ENCODE results near the gene MAML3. TPM values are rescaled to one million over a fixed set of nuclear protein-coding genes. Genes with fewer than 3 reads are reported as not detected.

Gene MAML3
- total RNA-seq, 2 experiments from 2014 or later = 2.5 to 2.9 TPM

GRCh38 chr4:140085062-140085622, 68.8 kb downstream of the MAML3 start:
- ChIA-PET CTCF (no interaction called here), POLR2A (no interaction called here)
- H3K36me3 Mint-ChIP-seq (ENCODE audit: low read depth) = no peaks in the 10 kb centered on the region
- no peak overlapping the region for H3K27ac ChIP-seq (ENCODE audit: low read depth in 1 of 2, low read length in 2 of 2)
- H3K27me3 ChIP-seq (ENCODE audit: control insufficient read depth in 1 of 2, insufficient read depth in 2 of 2, low read length in 2 of 2) = no peaks in the 10 kb centered on the region
- DNase-seq = no peak
- no peak overlapping the region for H3K27ac Mint-ChIP-seq
- no peaks in the 10 kb centered on the region for H3K9me3 ChIP-seq (ENCODE audit: control insufficient read depth in 1 of 2, insufficient read depth in 1 of 2, low read length in 2 of 2)
- no peak overlapping the region for H3K4me3 Mint-ChIP-seq
- no peaks in the 10 kb centered on the region for H3K9me3 Mint-ChIP-seq
- H3K36me3 ChIP-seq (ENCODE audit: insufficient read depth, low read length) = no peaks in the 10 kb centered on the region
- H3K27me3 Mint-ChIP-seq = no peaks in the 10 kb centered on the region
- ATAC-seq (ENCODE audit: poor library complexity) = no peak
- H3K4me1 ChIP-seq (ENCODE audit: insufficient read depth, low read length) = no peaks in the 10 kb centered on the region
- TF ChIP-seq, protein P1, sequence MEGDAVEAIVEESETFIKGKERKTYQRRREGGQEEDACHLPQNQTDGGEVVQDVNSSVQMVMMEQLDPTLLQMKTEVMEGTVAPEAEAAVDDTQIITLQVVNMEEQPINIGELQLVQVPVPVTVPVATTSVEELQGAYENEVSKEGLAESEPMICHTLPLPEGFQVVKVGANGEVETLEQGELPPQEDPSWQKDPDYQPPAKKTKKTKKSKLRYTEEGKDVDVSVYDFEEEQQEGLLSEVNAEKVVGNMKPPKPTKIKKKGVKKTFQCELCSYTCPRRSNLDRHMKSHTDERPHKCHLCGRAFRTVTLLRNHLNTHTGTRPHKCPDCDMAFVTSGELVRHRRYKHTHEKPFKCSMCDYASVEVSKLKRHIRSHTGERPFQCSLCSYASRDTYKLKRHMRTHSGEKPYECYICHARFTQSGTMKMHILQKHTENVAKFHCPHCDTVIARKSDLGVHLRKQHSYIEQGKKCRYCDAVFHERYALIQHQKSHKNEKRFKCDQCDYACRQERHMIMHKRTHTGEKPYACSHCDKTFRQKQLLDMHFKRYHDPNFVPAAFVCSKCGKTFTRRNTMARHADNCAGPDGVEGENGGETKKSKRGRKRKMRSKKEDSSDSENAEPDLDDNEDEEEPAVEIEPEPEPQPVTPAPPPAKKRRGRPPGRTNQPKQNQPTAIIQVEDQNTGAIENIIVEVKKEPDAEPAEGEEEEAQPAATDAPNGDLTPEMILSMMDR (IDR thresholded peaks at IDR 0.05) = no peak
- no peak overlapping the region for H3K4me3 ChIP-seq (ENCODE audit: low read length)
- peaks cover 14% of the 10 kb centered on the region for H3K4me1 Mint-ChIP-seq (ENCODE audit: low read depth)
- intact Hi-C loops (cut with DNase I, micrococcal nuclease) = no loop called here

GRCh38 chr4:140084385-140084784, 69.6 kb downstream of the MAML3 start:
- no peak overlapping the region for H3K27ac Mint-ChIP-seq
- peaks cover 14% of the 10 kb centered on the region for H3K4me1 Mint-ChIP-seq (ENCODE audit: low read depth)
- H3K36me3 ChIP-seq (ENCODE audit: insufficient read depth, low read length) = no peaks in the 10 kb centered on the region
- H3K36me3 Mint-ChIP-seq (ENCODE audit: low read depth) = no peaks in the 10 kb centered on the region
- H3K27me3 Mint-ChIP-seq = no peaks in the 10 kb centered on the region
- CTCF ChIA-PET = no interaction called here
- no peaks in the 10 kb centered on the region for H3K9me3 ChIP-seq (ENCODE audit: control insufficient read depth in 1 of 2, insufficient read depth in 1 of 2, low read length in 2 of 2)
- DNase-seq (no peak), ATAC-seq (ENCODE audit: poor library complexity) (no peak)
- TF ChIP-seq, protein P1 (IDR thresholded peaks at IDR 0.05) = no peak
- H3K27me3 ChIP-seq (ENCODE audit: control insufficient read depth in 1 of 2, insufficient read depth in 2 of 2, low read length in 2 of 2) = no peaks in the 10 kb centered on the region
- no peak overlapping the region for H3K4me3 ChIP-seq (ENCODE audit: low read length)
- intact Hi-C loops (cut with DNase I, micrococcal nuclease) = no loop called here
- H3K4me3 Mint-ChIP-seq = no peak overlapping the region
- no peaks in the 10 kb centered on the region for H3K4me1 ChIP-seq (ENCODE audit: insufficient read depth, low read length)
- POLR2A ChIA-PET = no interaction called here
- H3K27ac ChIP-seq (ENCODE audit: low read depth in 1 of 2, low read length in 2 of 2) = no peak overlapping the region
- no peaks in the 10 kb centered on the region for H3K9me3 Mint-ChIP-seq

DNA sequence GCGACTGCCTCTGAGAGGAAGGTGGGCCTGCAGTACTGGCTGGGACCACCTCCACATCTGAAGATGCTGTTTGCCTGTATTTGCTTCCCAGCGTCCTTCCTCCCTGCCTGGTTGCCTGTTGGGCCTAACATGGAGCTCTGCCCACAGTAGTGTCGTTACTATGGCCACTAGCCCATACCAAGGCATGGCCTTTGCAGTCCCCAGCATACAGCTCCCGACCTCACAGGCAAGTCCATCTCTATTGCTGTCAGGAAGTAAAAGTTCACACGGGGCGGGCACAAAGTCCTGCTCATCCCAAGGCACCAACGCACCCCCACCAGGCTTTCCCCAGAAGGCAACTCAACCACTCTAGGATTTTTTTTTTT, 71.6 kb downstream of the MAML3 start:
- ChIA-PET CTCF (no interaction called here), POLR2A (no interaction called here)

More for the DNA sequence above, 71.6 kb downstream of the MAML3 start:
- H3K36me3 Mint-ChIP-seq (ENCODE audit: low read depth) = no peaks in the 10 kb centered on the region
- peaks cover 15% of the 10 kb centered on the region for H3K4me1 Mint-ChIP-seq (ENCODE audit: low read depth)
- Histone ChIP-seq H3K27ac (ENCODE audit: low read depth in 1 of 2, low read length in 2 of 2) (no peak overlapping the region), H3K4me1 (ENCODE audit: insufficient read depth, low read length) (no peaks in the 10 kb centered on the region), H3K27me3 (ENCODE audit: control insufficient read depth in 1 of 2, insufficient read depth in 2 of 2, low read length in 2 of 2) (no peaks in the 10 kb centered on the region), H3K36me3 (ENCODE audit: insufficient read depth, low read length) (no peaks in the 10 kb centered on the region), H3K9me3 (ENCODE audit: control insufficient read depth in 1 of 2, insufficient read depth in 1 of 2, low read length in 2 of 2) (no peaks in the 10 kb centered on the region), H3K4me3 (ENCODE audit: low read length) (no peak overlapping the region)
- no peak for ATAC-seq (ENCODE audit: poor library complexity)
- intact Hi-C loops (cut with DNase I, micrococcal nuclease) = no loop called here
- no peak overlapping the region for H3K4me3 Mint-ChIP-seq
- TF ChIP-seq, protein P1 (IDR thresholded peaks at IDR 0.05) = no peak
- no peaks in the 10 kb centered on the region for H3K27me3 Mint-ChIP-seq
- no peaks in the 10 kb centered on the region for H3K9me3 Mint-ChIP-seq
- DNase-seq = no peak
- H3K27ac Mint-ChIP-seq = no peak overlapping the region

Measured in CD4-positive, alpha-beta T cell (primary cell).